ENCODE measurements around the gene ANKRD7. TPM values are rescaled to one million over a fixed set of nuclear protein-coding genes. Genes with fewer than 3 reads are reported as not detected.
"Not testable (repeated sequence)": the region's sequence is repeated elsewhere in the genome, so short reads cannot be mapped to it uniquely, and the experiment has no call there.

The ANKRD7 gene
- total RNA-seq, 4 donors from 2014 or later = 1.4 TPM; not detected in 3

- no peak for TF ChIP-seq CTCF (IDR thresholded peaks at IDR 0.05)
- DNase-seq (ENCODE audit: low spot score) (no peak), ATAC-seq (ENCODE audit: low FRiP score) (no peak)
Observed at GRCh38 chr7:118232837-118233236, 8.3 kb downstream of the ANKRD7 start.

- no peak for TF ChIP-seq CTCF (IDR thresholded peaks at IDR 0.05)
- ATAC-seq (ENCODE audit: low FRiP score) = no peak
Observed at GRCh38 chr7:118233799-118234198, 9.3 kb downstream of the ANKRD7 start.

GRCh38 chr7:118239014-118239413 lies 14.5 kb downstream of the ANKRD7 start:
- no peak for TF ChIP-seq CTCF (IDR thresholded peaks at IDR 0.05)
- no peak for DNase-seq (ENCODE audit: low spot score)
- ATAC-seq (ENCODE audit: low FRiP score) = no peak

More at GRCh38 chr7:118233799-118234198, 9.3 kb downstream of the ANKRD7 start:
- no peak for DNase-seq (ENCODE audit: low spot score)

GRCh38 chr7:118240320-118240719 lies 15.8 kb downstream of the ANKRD7 start:
- ATAC-seq (ENCODE audit: low FRiP score); DNase-seq (ENCODE audit: low spot score): not testable (repeated sequence)

GRCh38 chr7:118243695-118244094 lies 19.2 kb downstream of the ANKRD7 start:
- no peak for TF ChIP-seq CTCF (IDR thresholded peaks at IDR 0.05)
- ATAC-seq (ENCODE audit: low FRiP score) = no peak
- DNase-seq (ENCODE audit: low spot score) = no peak

GRCh38 chr7:118245267-118246040 lies 20.9 kb downstream of the ANKRD7 start:
- no peak for DNase-seq (ENCODE audit: low spot score)
- no peak for ATAC-seq (ENCODE audit: low FRiP score)
- TF ChIP-seq CTCF (IDR thresholded peaks at IDR 0.05) = no peak

GRCh38 chr7:118250860-118251494 lies 26.5 kb downstream of the ANKRD7 start:
- ATAC-seq (ENCODE audit: low FRiP score) = no peak
- DNase-seq (ENCODE audit: low spot score) = no peak
- no peak for TF ChIP-seq CTCF (IDR thresholded peaks at IDR 0.05)

Measured in omental fat pad (tissue), 4 donors.